ENCODE results near the gene DHRS1. TPM values are rescaled to one million over a fixed set of nuclear protein-coding genes. Genes with fewer than 3 reads are reported as not detected.

DHRS1 gene
- total and polyA plus RNA-seq, 2 of the 4 experiments (the other 2 are of a cell fraction), result 15.8 to 38.6 TPM

- Histone ChIP-seq H3K23ac (ENCODE audit: low read depth, low read length) (no peak overlapping the region), H3K27me3 (ENCODE audit: control insufficient read depth, insufficient read depth, low read length) (peaks cover 21% of the 10 kb centered on the region; the same call in 1 of the 2 replicates), H3K27ac (ENCODE audit: insufficient read depth, low read length) (no peak overlapping the region), H2BK120ac (ENCODE audit: low read depth, low read length) (no peak overlapping the region), H3K14ac (replicated peaks; ENCODE audit: low read depth, low read length) (no peak overlapping the region), H2AFZ (replicated peaks; ENCODE audit: low read length, poor library complexity) (no peak overlapping the region), H2BK15ac (ENCODE audit: low read depth, low read length) (no peak overlapping the region), H3K9me3 (ENCODE audit: control insufficient read depth, insufficient read depth, low read length) (no peaks in the 10 kb centered on the region), H3K79me1 (ENCODE audit: low read depth in 1 of 2, low read length in 2 of 2) (0 out of 4 replicates have a peak, but pooled peaks cover 0 to 5% of the 10 kb centered on the region in 2 experiments), H2BK5ac (ENCODE audit: low read depth, low read length, poor library complexity, severe bottlenecking) (no peak overlapping the region), H3K4me1 (ENCODE audit: control insufficient read depth, insufficient read depth, low read length) (peaks cover 10% of the 10 kb centered on the region; the same call in 1 of the 2 replicates), H4K20me1 (ENCODE audit: insufficient read depth, low read length) (peaks cover under 1% of the 10 kb centered on the region; the same call in 1 of the 2 replicates), H3K9me1 (ENCODE audit: insufficient read depth, low read length) (peaks cover 11% of the 10 kb centered on the region; the same call in 1 of the 2 replicates), H4K5ac (ENCODE audit: low read depth, low read length) (no peak overlapping the region), H3K4ac (ENCODE audit: low read depth, low read length) (no peak overlapping the region), H2BK20ac (ENCODE audit: low read depth, low read length) (no peak overlapping the region), H3K56ac (ENCODE audit: extremely low read depth, insufficient read depth, low read length) (no peak overlapping the region), H2AK9ac (replicated peaks; ENCODE audit: low read depth, low read length, poor library complexity) (no peak overlapping the region), H3K18ac (ENCODE audit: low read depth, low read length) (no peak overlapping the region), H3K4me3 (ENCODE audit: insufficient read depth, low read depth, low read length) (no peak overlapping the region), H3K36me3 (ENCODE audit: control insufficient read depth, insufficient read depth, low read length) (no peaks in the 10 kb centered on the region), H3K4me2 (ENCODE audit: low read depth, low read length) (no peak overlapping the region), H4K91ac (ENCODE audit: insufficient read depth, low read depth, low read length) (no peak overlapping the region), H3K9ac (ENCODE audit: low read depth, low read length) (no peak overlapping the region), H4K8ac (ENCODE audit: low read depth in 2 of 2, low read length in 2 of 2) (no peak overlapping the region), H2AK5ac (ENCODE audit: low read depth, low read length) (no peak overlapping the region)
- POLR2A ChIA-PET (ENCODE audit: unreplicated experiment), result no interaction called here
- CTCF ChIA-PET, result no interaction called here
- TF ChIP-seq RCOR1 (IDR thresholded peaks at IDR 0.05; ENCODE audit: insufficient replicate concordance, low read length), result no peak
- in situ Hi-C loops (cut with MboI; ENCODE audit: low sequenced_read_pairs), result no loop called here
- intact Hi-C loops (cut with micrococcal nuclease), result no loop called here
- BruUV-seq (replicated peaks), result no TSS peak
- DNase-seq, result no peak
- dilution Hi-C loops (cut with HindIII; ENCODE audit: low sequenced_read_pairs, unreplicated experiment), result no loop called here
- ATAC-seq (ENCODE audit: low read depth), result no peak
- WGBS, 2 experiments (ENCODE audit: extremely low coverage in 2 of 2, insufficient read length in 1 of 2), result no CpG with 5 or more reads among the region's 2 CpGs
These were observed 14.3 kb upstream of the DHRS1 start for GRCh38 chr14:24313913-24314312.
